GM23338 (cell line): Measurements from ENCODE around the gene ANTXR1. TPM values are rescaled to one million over a fixed set of nuclear protein-coding genes. Genes with fewer than 3 reads are reported as not detected.

Experiments
- ATAC-seq: fragments of 200-7000 bp; cut with Tn5 transposase; 3 replicates; pipeline ENCODE4 v1.9.1; 2020
- DNase-seq: peaks from one replicate; pipeline ENCODE4 v3.0.0-alpha.2; 2015; ENCODE audit warnings: low spot score
- H2AFZ ChIP-seq: fragments of 200-600 bp; sonication (generic); 2 replicates; pipeline ENCODE4 v1.8.0; 2016; ENCODE audit warnings: antibody characterized with exemption, mild to moderate bottlenecking, moderate library complexity
- H3F3A ChIP-seq: fragments of 200-600 bp; sonication (generic); replicated peaks from 2 replicates; pipeline ENCODE4 v1.8.0; 2017; ENCODE audit warnings: antibody characterized with exemption, mixed run types, low read depth
- H3K27ac ChIP-seq: fragments of 200-600 bp; sonication (generic); 2 replicates; pipeline ENCODE4 v1.6.1; 2016; ENCODE audit warnings: low read depth
- H3K27me3 ChIP-seq: fragments of 200-600 bp; sonication (generic); 2 replicates; pipeline ENCODE4 v1.8.0; 2016; ENCODE audit warnings: mild to moderate bottlenecking, mixed run types, moderate library complexity; ENCODE audit not compliant: insufficient read depth
- H3K36me3 ChIP-seq: fragments of 200-600 bp; sonication (generic); 2 replicates; pipeline ENCODE4 v1.8.0; 2016; ENCODE audit warnings: mild to moderate bottlenecking; ENCODE audit not compliant: insufficient read depth
- H3K4me1 ChIP-seq: fragments of 200-600 bp; sonication (generic); 2 replicates; pipeline ENCODE4 v1.8.0; 2016; ENCODE audit warnings: mild to moderate bottlenecking, moderate library complexity; ENCODE audit not compliant: insufficient read depth
- H3K4me2 ChIP-seq: fragments of 200-600 bp; sonication (generic); 2 replicates; pipeline ENCODE4 v1.7.1; 2017; ENCODE audit warnings: mixed run types
- H3K4me3 ChIP-seq: fragments of 200-600 bp; sonication (generic); 2 replicates; pipeline ENCODE4 v1.6.1; 2016; ENCODE audit warnings: mixed run types
- H3K79me2 ChIP-seq: fragments of 200-600 bp; sonication (generic); replicated peaks from 2 replicates; pipeline ENCODE4 v1.8.0; 2017; ENCODE audit warnings: mild to moderate bottlenecking; ENCODE audit not compliant: insufficient read depth
- H3K9me2 ChIP-seq: fragments of 200-600 bp; sonication (generic); 2 replicates; pipeline ENCODE4 v1.8.0; 2017; ENCODE audit not compliant: insufficient read depth
- H4K20me1 ChIP-seq: fragments of 200-600 bp; sonication (generic); replicated peaks from 2 replicates; pipeline ENCODE4 v1.8.0; 2017; ENCODE audit warnings: mild to moderate bottlenecking; ENCODE audit not compliant: insufficient read depth
- H3K27ac Mint-ChIP-seq: 2 replicates; pipeline ENCODE4 v1.8.0; 2020; ENCODE audit warnings: inconsistent platforms, mild to moderate bottlenecking, moderate library complexity, mixed read lengths
- H3K27me3 Mint-ChIP-seq: 3 replicates; pipeline ENCODE4 v1.8.0; 2022; ENCODE audit warnings: low read depth, mild to moderate bottlenecking, moderate library complexity, mixed read lengths, inconsistent platforms; ENCODE audit not compliant: insufficient read depth, poor library complexity
- H3K36me3 Mint-ChIP-seq: 3 replicates; pipeline ENCODE4 v1.8.0; 2021; ENCODE audit warnings: low read depth, mild to moderate bottlenecking, inconsistent platforms, moderate library complexity, mixed read lengths
- H3K4me1 Mint-ChIP-seq: 3 replicates; pipeline ENCODE4 v1.8.0; 2020; ENCODE audit warnings: mild to moderate bottlenecking, inconsistent platforms, mixed read lengths
- H3K4me3 Mint-ChIP-seq: 3 replicates; pipeline ENCODE4 v1.8.0; 2021; ENCODE audit warnings: moderate library complexity, mild to moderate bottlenecking, inconsistent platforms, mixed read lengths
- H3K9me3 Mint-ChIP-seq: 3 replicates; pipeline ENCODE4 v1.8.0; 2020; ENCODE audit warnings: moderate library complexity, mild to moderate bottlenecking, inconsistent platforms, mixed read lengths
- CREB1 ChIP-seq: fragments of 250-450 bp; sonication (Bioruptor Pico); IDR thresholded peaks from 2 replicates; pipeline ENCODE4 v1.5.0; 2020; ENCODE audit warnings: low read depth, mild to moderate bottlenecking, moderate library complexity
- ETS1 ChIP-seq: IDR thresholded peaks from 2 replicates; pipeline ENCODE4 v1.6.1; 2016; ENCODE audit warnings: antibody characterized with exemption
- EZH2 ChIP-seq: fragments of 200-600 bp; sonication (generic); IDR thresholded peaks from one replicate; pipeline ENCODE4 v1.8.0; 2017; ENCODE audit warnings: antibody characterized with exemption, mild to moderate bottlenecking, low read depth; ENCODE audit not compliant: unreplicated experiment
- EZH2phosphoT487 ChIP-seq: fragments of 200-600 bp; sonication (generic); IDR thresholded peaks from one replicate; pipeline ENCODE4 v1.8.1; 2018; ENCODE audit warnings: antibody characterized with exemption; ENCODE audit not compliant: unreplicated experiment
- STAT1 ChIP-seq: IDR thresholded peaks from one replicate; pipeline ENCODE4 v1.6.1; 2016; ENCODE audit warnings: antibody characterized with exemption; ENCODE audit not compliant: unreplicated experiment
- ZNF114 ChIP-seq: fragments of 250-450 bp; sonication (Bioruptor Pico); IDR thresholded peaks from 2 replicates; pipeline ENCODE4 v1.5.0; 2020; ENCODE audit warnings: mild to moderate bottlenecking, moderate library complexity
- ZNF331 ChIP-seq: fragments of 250-450 bp; sonication (Bioruptor Pico); IDR thresholded peaks from 2 replicates; pipeline ENCODE4 v1.5.0; 2020; ENCODE audit warnings: low read depth, mild to moderate bottlenecking, moderate library complexity
- ZNF462 ChIP-seq: fragments of 250-450 bp; sonication (Bioruptor Pico); IDR thresholded peaks from 2 replicates; pipeline ENCODE4 v1.5.0; 2020; ENCODE audit warnings: mild to moderate bottlenecking, moderate library complexity
- polyA plus RNA-seq: library from polyadenylated mRNA; unstranded; fragments of >200 nt; fragmentation: Nextera tagmentation; extraction: Ambion mirVana; gene quantifications from 2 replicates; pipeline ENCODE4 v1.2.1, GENCODE V29; 2016
- total RNA-seq: library from RNA; depleted of rRNA; stranded (reverse); fragments of >200 nt; shearing (Covaris generic); gene quantifications from 2 replicates; pipeline ENCODE4 v1.2.3, GENCODE V29; 2014

ANTXR1 gene
- total and polyA plus RNA-seq, 2 experiments from 2014 or later, result 16.1 to 23.1 TPM

GRCh38 chr2:69185807-69186206 lies 172.8 kb downstream of the ANTXR1 start (continued):
- no peak for TF ChIP-seq ZNF462 (CRISPR knock-in tag)
- TF ChIP-seq ZNF114 (CRISPR knock-in tag), result no peak
- TF ChIP-seq EZH2phosphoT487, result no peak
- no peak for TF ChIP-seq EZH2

GRCh38 chr2:69186614-69187013 lies 173.6 kb downstream of the ANTXR1 start:
- Histone ChIP-seq H3K4me1 (peaks cover 9% of the 10 kb centered on the region), H3K36me3 (no peaks in the 10 kb centered on the region), H3K4me3 (no peak overlapping the region), H3K27me3 (no peaks in the 10 kb centered on the region), H4K20me1 (no peaks in the 10 kb centered on the region), H3K9me2 (no peaks in the 10 kb centered on the region), H3K27ac (no peak overlapping the region), H3F3A (no peaks in the 10 kb centered on the region), H2AFZ (no peak overlapping the region), H3K4me2 (no peak overlapping the region), H3K79me2 (no peaks in the 10 kb centered on the region)
- H3K27me3 Mint-ChIP-seq, result peaks cover 2% of the 10 kb centered on the region
- H3K36me3 Mint-ChIP-seq, result peaks cover 19% of the 10 kb centered on the region; the same call in 2 of the 3 replicates
- H3K27ac Mint-ChIP-seq, result no peak overlapping the region; the same call in 1 of the 2 replicates
- no peak overlapping the region for H3K4me3 Mint-ChIP-seq
- H3K9me3 Mint-ChIP-seq, result no peaks in the 10 kb centered on the region
- ATAC-seq, result no peak
- no peak for DNase-seq
- H3K4me1 Mint-ChIP-seq, result peaks cover 23% of the 10 kb centered on the region
- TF ChIP-seq ZNF462 (CRISPR knock-in tag) (no peak), ZNF331 (CRISPR knock-in tag) (no peak), EZH2phosphoT487 (no peak), ETS1 (no peak), CREB1 (CRISPR knock-in tag) (no peak), ZNF114 (CRISPR knock-in tag) (no peak), STAT1 (no peak)
